Activated naive CD4-positive, alpha-beta T cell treated with Interleukin-2 at 50 U/mL for 16 hours (primary cell): Measurements from ENCODE around the gene ALDH5A1.

ENCODE experiments used
- DNase-seq: peaks from one replicate; pipeline ENCODE4 v3.0.0-alpha.2; 2020

The ALDH5A1 gene

DNA sequence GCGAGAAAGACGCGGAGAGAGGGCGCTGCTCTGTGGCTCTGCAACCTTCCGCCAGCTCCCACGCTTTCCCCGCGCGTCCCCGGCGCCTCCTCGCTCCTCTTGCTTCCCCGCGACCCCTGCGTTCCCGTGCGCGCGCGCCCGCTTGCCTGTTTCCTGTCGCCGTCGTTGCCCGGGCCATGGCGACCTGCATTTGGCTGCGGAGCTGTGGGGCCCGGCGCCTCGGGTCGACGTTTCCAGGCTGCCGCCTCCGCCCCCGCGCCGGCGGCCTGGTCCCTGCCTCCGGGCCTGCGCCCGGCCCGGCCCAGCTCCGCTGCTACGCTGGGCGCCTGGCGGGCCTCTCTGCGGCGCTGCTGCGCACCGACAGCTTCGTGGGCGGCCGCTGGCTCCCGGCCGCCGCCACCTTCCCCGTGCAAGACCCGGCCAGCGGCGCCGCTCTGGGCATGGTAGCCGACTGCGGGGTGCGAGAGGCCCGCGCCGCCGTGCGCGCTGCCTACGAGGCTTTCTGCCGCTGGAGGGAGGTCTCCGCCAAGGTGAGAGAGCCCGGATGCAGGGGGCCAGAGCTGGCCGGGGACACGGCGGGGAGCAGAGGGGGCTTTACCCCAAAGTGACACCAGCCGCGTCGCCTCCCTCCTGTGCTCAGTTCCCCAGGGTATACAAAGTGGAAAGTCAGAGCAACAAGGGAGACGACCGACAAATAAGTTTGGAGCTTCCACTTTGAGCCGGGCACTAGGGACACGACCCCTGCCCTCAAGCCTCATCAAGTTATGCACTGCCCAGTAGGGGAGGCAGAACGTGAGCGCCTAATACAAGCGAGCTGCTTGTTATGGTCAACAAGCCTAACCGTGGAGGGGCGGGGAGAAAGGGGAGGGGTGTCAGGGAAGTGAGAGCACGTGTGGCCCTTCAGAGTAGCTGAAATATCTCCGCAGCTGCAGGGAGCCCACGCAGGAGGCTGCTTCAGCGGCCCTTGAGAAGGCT, at the start of gene ALDH5A1:
Gene ALDH5A1, plus strand, starts transcription at position 149 of the 975 bp plus-strand sequence. Its CDS starts 28 bp downstream, at position 177.
- DNase-seq, result peak; percentile 84

DNA sequence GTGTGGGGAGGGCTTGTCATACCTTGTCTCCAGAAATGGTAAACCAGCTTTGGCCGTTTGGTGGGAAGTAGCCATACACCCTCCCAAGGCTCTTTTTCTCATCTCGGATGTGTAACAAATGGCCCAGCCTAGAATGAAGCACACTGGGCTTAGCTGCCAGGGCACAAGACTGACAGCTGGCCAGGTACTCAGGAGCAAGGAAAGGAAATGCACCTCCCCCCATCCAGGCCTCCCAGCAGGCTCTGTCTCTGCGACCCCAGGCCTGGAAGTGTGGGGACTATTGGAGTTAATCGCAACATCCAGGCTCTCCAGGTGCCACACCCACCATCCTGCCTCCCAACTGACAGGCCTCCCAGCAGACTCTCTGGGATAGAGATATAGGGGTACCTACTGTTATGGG, 49.1 kb upstream of the ALDH5A1 start:
- DNase-seq, result no peak

- DNase-seq, result no peak
Observed at GRCh38 chr6:24446670-24447069, 48.1 kb upstream of the ALDH5A1 start.

DNA sequence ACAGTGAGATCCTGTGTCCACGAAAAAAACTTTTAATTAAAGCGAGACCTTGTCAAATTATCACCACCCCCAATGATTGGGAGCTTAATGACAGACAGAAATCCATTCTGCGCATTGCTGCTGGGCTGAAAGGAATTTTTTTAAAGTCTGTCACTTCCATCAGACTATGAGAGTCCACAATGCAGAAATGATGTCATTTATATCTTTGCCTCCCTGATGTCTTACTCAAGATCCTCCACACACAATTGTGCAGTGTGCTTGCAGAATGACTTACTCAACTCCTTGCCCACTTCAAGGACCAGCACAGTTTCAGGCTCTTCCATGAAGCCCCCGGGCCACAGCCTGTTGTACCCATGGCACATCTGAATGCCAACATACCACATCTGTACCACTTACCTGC, 46.4 kb upstream of the ALDH5A1 start:
- DNase-seq, result no peak

DNA sequence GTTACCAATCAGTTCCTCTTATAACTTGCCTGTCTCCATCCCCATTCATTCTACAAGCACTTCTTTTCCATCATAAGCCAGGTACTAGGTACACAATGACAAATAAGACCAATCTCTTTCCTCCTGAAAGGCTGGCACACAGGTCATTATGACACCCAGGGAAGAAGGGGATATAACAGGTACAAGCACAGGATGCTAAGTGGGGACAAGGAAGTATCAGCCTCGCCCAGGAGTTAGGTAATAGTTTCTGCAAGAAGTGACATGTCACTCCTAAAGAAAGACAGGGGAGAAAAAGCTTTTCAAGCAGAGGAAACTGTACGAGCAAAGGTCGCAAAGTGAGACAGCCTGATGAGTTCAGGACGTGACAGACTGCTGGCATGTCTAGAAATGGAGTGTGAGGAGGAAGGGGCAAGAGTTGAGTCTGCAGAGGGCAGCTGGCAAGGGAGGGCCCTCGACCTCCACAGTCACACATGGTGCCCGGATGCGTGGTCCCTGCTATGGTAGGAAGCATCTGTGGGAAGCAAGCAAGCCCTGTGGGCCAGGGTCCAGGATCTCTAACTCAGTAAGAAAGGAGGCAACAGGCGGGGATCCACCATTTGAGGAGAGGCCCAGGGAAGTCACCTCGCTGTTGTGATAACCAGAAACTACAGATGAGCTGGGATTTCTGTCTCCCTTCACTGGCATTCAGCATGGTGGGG, 45.8 kb upstream of the ALDH5A1 start:
- DNase-seq, result no peak

DNA sequence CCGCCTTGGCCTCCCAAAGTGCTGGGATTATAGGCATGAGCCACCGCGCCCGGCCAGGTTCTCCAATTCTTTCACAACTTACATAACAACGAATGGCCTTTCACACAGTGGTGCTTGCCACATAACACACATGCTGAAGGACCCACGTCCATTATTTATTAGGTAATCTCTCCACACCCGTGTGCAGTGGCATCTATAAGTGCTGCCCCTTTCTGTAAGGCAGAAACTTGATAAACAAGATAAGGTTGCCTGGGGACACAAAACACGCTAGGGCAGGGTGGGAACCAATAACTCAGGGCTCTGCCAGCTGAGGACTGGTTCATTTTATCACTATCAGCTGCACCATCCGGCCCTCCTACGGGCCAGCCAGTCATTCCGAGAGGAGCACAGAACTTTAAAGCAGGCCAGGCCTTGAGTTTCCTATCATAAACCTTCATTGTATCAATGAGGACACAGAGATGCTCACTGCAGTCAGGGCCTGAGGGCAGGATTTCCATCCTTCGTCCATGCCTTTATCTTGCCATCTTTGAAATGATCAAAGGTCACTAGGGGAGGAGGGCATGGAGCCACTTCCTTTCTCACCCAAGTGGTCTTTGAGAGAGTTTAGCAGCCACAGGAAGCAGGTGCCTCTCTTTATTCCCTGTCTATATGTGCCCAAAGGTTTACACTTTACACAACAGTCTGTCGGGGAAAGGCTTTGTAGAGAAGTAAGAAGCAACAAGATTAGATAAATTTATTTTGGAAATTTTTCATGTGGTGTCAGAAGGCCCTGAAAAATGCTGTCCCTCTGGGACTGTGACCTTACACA, 43.0 kb upstream of the ALDH5A1 start:
- DNase-seq, result no peak

GRCh38 chr6:24453921-24454320, 40.8 kb upstream of the ALDH5A1 start:
- no peak for DNase-seq

- DNase-seq, result no peak
Observed at GRCh38 chr6:24454452-24454851, 40.3 kb upstream of the ALDH5A1 start.

DNA sequence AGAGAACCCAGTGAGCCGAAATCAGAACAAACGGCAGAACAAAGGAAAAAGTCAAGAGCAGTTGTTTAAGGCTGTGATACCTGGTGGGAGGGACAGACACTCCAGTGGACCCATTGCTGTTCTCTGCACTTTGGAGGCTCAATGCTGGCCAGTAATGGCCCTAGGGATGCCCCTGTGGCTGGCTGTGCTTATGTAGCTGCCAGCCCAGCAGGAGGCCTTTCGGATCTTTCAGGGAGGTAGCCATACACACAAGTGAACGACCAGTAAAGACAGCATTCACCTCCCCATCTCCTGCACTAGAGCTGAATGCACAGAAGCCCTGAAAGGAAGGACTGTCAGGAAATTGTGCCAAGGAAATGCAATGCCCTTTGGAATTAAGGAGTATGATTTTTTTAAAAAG, 39.7 kb upstream of the ALDH5A1 start:
- no peak for DNase-seq

DNA sequence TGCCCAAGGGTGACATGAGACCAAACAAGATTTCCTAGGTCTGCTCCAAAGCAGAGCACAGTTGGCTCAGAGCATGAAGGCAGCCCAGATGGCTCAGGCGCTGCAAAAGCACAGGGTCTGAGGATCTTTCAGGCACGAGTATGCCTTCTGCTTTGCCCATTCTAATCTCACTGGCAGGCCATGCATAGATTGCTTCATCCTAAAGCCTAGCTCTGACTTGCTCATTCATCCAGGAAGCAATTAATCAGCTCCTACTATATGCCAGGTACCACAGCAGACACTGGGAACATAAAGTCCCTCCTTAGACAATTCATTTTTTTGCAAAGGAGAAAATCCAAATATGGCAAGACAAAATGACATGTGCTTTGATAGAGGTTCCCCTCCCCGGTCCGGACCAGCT, 36.6 kb upstream of the ALDH5A1 start:
- DNase-seq, result no peak

DNA sequence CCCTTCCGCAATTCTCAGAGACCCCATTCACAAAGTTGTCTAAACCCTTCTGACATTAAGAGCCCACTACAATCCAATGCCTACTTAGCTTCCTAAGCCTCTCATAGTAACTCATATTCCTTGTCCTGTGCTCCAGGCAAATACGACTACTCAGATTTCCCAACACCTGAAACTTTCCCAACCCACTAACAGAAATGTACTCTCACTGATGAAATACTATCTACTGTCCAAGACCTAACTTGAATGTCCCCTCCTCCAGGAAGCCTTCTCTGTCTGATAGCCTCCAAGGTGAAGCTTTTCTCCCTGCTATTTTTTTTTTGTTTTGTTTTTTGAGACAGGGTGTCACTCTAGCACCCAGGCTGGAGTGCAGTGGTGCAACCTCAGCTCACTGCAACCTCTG, 35.8 kb upstream of the ALDH5A1 start:
- no peak for DNase-seq

GRCh38 chr6:24460966-24461365, 33.8 kb upstream of the ALDH5A1 start:
- no peak for DNase-seq

DNA sequence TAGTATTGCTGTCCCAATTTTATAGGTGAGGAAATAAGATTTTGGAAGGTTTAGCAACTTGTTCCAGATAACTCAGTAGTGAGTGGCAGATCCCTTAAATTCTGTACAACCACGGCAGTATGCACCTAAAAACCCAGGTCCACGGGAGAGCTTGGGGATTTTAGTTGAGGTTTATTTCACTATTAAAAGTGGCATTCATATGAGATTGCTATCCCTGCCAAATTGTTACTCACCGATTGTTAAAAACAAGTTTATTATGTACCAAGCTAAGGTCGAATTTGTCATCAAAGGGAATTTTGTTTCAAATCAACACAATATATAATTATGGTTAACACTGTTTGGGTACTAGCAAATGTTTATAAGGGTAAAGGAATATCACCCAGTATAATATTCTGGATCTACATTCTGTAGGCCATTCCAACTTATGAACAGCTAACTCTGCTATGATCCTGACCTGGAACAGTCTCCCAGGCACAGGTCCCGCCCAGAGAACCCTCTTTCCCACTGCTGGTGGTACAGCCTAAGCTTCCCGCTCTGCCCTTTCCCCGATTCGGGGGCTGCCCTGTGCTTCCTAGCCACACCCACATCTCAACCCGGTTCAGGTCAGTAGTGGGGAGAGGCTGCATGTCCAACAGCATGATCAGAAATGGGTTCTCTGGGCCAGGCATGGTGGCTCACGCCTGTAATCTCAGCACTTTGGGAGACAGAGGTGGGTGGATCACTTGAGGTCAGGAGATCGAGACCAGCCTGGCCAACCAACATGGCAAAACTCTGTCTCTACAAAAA, 30.3 kb upstream of the ALDH5A1 start:
- DNase-seq, result no peak

GRCh38 chr6:24469811-24470210, 25.0 kb upstream of the ALDH5A1 start:
- no peak for DNase-seq

DNA sequence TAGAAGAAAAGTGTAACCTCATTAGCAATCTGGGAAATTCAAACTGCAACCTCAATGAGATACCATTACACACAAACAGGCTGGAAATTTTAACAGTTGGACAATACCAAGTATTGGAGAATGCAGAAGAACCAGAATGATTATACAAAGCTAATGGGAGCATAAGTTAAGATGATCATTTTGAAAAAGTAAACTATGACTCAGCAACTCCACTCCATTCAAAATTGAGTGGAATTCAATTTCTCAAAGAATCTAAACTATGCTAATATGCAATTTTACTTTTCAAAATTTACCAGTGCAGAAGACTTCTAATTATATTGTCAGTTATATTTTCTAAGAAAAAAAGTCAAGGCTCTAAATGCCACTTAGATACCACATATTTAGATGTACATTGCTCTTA, 22.6 kb upstream of the ALDH5A1 start:
- no peak for DNase-seq

- DNase-seq, result no peak
Observed at GRCh38 chr6:24476631-24477030, 18.1 kb upstream of the ALDH5A1 start.

GRCh38 chr6:24477070-24477469, 17.7 kb upstream of the ALDH5A1 start:
- no peak for DNase-seq

GRCh38 chr6:24478903-24479302, 15.9 kb upstream of the ALDH5A1 start:
- no peak for DNase-seq

DNA sequence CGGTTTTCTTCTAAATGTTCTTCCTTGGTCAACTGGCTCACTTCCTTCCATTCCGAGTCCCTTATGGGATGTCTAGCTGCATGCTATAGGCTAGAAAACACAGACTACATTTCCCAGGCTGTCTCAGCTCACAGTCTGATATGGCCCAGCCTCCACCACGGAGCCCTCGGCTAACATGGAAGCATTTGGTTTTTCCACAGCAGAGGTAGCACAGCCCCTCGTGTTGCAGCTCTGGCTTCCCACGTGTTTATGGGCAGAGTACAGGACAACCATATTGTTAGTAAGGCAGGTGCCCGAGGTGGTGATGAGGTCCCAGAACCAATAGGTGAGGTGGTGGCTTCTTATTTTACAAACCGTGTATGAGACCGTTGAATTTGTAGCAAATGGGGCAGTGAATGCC, 14.1 kb upstream of the ALDH5A1 start:
- no peak for DNase-seq

DNA sequence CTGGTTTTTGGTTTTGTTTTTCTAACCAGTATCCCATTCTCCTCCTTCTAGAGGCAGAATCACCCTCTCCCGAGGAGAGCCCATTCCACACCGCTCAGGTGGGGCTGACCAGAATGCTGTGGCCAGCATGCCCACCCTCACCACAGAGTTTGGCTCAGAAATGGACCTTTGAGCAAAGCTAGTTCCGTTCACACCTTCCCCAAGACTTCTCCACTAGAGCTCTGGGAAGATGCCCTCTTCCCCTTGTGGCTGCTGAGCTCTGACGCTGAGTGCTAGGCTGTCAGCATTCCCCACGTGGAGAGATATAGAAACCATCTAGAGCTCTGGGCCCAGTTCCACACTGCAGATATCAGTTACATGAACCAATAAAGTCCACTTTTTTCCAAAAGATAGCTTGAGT, 13.3 kb upstream of the ALDH5A1 start:
- DNase-seq, result no peak

GRCh38 chr6:24484657-24485323, 10.0 kb upstream of the ALDH5A1 start:
- no peak for DNase-seq

- DNase-seq, result no peak
Observed at GRCh38 chr6:24486065-24486464, 8.7 kb upstream of the ALDH5A1 start.
